PFSK-1 (cell line): ENCODE data around the gene NT5DC1.

Experiments used
- FOXP2 ChIP-seq: optimal IDR thresholded peaks from 2 replicates; pipeline ENCODE3; 2011; ENCODE audit warnings: borderline replicate concordance, control low read depth, inconsistent platforms; ENCODE audit not compliant: insufficient read depth; ENCODE audit errors: extremely low read length, extremely low read depth
- POLR2AphosphoS5 ChIP-seq: IDR thresholded peaks from 2 replicates; pipeline ENCODE4 v1.6.1; 2012; ENCODE audit warnings: low read depth, mild to moderate bottlenecking, control low read depth, low read length, moderate library complexity
- SIN3A ChIP-seq: IDR thresholded peaks from 2 replicates; pipeline ENCODE4 v1.6.1; 2012; ENCODE audit warnings: mild to moderate bottlenecking, low read length, moderate library complexity, borderline replicate concordance; ENCODE audit not compliant: insufficient read depth
- TAF1 ChIP-seq: IDR thresholded peaks from 2 replicates; pipeline ENCODE4 v1.6.1; 2012; ENCODE audit warnings: low read length, control low read depth, borderline replicate concordance; ENCODE audit not compliant: insufficient read depth
- TF ChIP-seq, protein P1 (sequence below), 2 experiments: IDR thresholded peaks; 2 replicates each; pipeline versions ENCODE4 v1.6.1 to v1.8.0; 2011 to 2012; ENCODE audit warnings: low read depth in 2 of 2, low read length in 2 of 2, control low read depth in 1 of 2, inconsistent platforms in 1 of 2, mild to moderate bottlenecking in 1 of 2, moderate library complexity in 1 of 2; ENCODE audit not compliant: insufficient read depth in 1 of 2

The NT5DC1 gene

DNA sequence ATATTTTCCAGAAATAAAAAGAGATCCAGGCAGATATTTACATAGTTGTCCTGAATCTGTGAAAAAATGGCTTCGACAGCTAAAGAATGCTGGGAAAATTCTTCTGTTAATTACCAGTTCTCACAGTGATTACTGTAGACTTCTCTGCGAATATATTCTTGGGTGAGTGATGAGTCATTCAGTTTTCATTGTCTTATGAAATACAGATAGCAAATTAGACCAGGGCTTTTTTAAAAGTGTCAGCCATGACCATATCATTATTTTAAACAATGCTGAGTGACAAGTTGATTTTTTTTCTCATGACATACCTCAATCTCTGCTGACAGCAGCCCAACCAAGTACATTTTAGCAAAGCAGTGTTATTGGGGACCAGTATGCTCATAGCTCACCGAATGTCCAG, 120.4 kb downstream of the NT5DC1 start:
- TF ChIP-seq, protein P1, sequence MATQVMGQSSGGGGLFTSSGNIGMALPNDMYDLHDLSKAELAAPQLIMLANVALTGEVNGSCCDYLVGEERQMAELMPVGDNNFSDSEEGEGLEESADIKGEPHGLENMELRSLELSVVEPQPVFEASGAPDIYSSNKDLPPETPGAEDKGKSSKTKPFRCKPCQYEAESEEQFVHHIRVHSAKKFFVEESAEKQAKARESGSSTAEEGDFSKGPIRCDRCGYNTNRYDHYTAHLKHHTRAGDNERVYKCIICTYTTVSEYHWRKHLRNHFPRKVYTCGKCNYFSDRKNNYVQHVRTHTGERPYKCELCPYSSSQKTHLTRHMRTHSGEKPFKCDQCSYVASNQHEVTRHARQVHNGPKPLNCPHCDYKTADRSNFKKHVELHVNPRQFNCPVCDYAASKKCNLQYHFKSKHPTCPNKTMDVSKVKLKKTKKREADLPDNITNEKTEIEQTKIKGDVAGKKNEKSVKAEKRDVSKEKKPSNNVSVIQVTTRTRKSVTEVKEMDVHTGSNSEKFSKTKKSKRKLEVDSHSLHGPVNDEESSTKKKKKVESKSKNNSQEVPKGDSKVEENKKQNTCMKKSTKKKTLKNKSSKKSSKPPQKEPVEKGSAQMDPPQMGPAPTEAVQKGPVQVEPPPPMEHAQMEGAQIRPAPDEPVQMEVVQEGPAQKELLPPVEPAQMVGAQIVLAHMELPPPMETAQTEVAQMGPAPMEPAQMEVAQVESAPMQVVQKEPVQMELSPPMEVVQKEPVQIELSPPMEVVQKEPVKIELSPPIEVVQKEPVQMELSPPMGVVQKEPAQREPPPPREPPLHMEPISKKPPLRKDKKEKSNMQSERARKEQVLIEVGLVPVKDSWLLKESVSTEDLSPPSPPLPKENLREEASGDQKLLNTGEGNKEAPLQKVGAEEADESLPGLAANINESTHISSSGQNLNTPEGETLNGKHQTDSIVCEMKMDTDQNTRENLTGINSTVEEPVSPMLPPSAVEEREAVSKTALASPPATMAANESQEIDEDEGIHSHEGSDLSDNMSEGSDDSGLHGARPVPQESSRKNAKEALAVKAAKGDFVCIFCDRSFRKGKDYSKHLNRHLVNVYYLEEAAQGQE (IDR thresholded peaks at IDR 0.05; ENCODE audit: insufficient read depth in 1 of 2, low read depth in 2 of 2, low read length in 2 of 2) = no peak
- TF ChIP-seq POLR2AphosphoS5 (no peak), SIN3A (no peak), TAF1 (no peak), FOXP2 (no peak)

DNA sequence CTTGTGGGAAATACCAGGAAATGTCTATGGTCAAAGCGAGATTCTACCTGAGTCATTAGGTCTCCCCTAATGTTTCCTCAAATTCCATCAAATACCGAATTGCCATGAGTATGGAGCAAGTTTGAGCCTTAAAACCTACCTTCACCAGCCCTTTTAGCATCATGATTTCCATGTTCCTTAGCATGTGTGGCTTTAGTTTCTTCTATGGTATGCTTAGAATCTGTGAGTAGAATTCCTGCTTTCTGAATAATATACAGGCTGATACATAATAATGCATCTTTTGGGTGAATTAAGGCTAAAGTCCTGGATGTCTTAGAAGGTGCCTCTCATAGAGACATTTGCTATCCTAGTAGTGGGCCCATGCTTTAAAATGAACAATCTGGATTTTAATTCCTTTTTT, 121.3 kb downstream of the NT5DC1 start:
- TF ChIP-seq FOXP2 (no peak), TAF1 (no peak), POLR2AphosphoS5 (no peak), SIN3A (no peak)
- TF ChIP-seq, protein P1 (IDR thresholded peaks at IDR 0.05; ENCODE audit: insufficient read depth in 1 of 2, low read depth in 2 of 2, low read length in 2 of 2) = no peak

DNA sequence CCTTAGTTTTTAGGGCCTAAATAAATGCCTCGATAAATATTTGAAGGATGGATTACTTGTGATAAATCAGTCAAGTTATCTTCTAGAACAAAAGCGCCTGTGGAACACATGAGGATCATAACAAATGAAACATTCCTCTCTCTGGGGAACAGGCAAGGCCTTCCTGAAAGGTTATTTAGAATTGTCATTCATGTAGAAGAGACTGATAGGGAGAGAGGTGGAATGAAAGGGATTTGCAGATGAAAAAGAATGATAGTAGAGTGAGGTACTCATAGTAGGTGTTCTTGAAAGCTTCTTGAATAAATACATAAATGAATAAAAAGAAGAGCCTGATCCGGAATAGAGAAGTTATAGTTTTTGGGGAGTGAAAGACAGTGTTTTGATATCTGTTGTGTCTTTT, 122.7 kb downstream of the NT5DC1 start:
- no peak for TF ChIP-seq FOXP2
- no peak for TF ChIP-seq POLR2AphosphoS5
- TF ChIP-seq TAF1 = no peak
- TF ChIP-seq, protein P1 (IDR thresholded peaks at IDR 0.05; ENCODE audit: insufficient read depth in 1 of 2, low read depth in 2 of 2, low read length in 2 of 2) = no peak
- no peak for TF ChIP-seq SIN3A

DNA sequence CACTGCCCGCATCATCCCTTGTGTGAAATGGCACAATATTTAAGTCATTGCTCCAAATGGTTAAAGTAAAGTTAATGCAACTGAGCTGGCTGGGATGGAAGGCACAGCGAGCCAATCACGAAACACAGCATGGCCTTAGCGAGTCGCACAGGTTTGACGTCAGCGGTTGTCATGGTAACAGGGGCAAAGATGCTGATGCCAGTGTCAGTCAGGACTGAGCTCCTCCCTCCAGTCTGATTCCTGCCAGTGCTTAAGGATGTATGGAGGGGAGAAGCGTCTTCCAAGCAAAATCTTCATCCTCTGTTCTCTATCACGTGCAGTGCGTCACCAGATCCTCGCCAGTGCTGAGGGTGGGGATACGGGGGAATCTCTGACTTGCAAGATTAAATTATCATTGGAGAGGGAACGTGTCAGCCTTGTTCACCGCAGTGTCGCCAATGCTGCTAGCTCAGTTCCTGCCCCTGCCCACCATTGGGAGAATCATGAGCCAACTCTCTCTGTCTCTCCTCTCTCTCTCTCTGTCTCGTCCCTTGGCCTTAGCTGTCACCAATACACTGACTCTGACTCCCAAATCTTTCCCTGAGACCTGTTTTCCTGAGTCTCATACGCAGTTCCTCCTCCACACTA, 128.7 kb downstream of the NT5DC1 start:
- TF ChIP-seq, protein P1 (IDR thresholded peaks at IDR 0.05; ENCODE audit: insufficient read depth in 1 of 2, low read depth in 2 of 2, low read length in 2 of 2) = no peak
- TF ChIP-seq TAF1 = no peak

DNA sequence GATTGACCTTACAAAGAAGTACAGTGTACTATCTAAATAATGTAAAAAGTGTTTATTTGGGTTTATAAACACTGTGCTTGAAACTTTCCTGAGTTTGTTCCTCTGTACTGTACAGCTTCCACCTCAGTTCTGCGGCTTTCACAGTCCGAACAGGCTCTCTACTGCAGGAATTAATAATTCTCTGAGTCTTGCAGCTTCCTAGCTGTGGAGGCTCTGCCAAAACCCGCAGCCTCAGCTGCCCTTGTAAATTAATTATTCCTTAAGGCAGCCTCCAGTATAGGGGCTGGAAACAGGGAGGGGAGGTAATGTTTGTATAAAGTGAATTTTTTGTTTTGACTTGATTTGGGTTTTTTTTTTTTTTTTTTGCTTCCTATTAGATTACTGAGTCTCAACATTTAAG, 134.0 kb downstream of the NT5DC1 start:
- TF ChIP-seq TAF1 (no peak), FOXP2 (no peak), POLR2AphosphoS5 (no peak), SIN3A (no peak)
- TF ChIP-seq, protein P1 (IDR thresholded peaks at IDR 0.05; ENCODE audit: insufficient read depth in 1 of 2, low read depth in 2 of 2, low read length in 2 of 2) = no peak
